SK-N-MC (cell line): ENCODE results near the gene NLRP6.
A peak's percentile ranks its signal among the peaks of the same experiment; 100 is the strongest.
"Not testable (repeated sequence)": the region's sequence is repeated elsewhere in the genome, so short reads cannot be mapped to it uniquely, and the experiment has no call there.

Experiments used
- DNase-seq: peaks from one replicate; pipeline ENCODE4 v3.0.0-alpha.2; 2011; ENCODE audit warnings: low read depth, low spot score
- H3K27ac ChIP-seq: fragments of 200-600 bp; sonication (generic); 2 replicates; pipeline ENCODE4 v1.5.1; 2016; ENCODE audit warnings: mixed run types
- H3K36me3 ChIP-seq: fragments of 200-600 bp; sonication (generic); 2 replicates; pipeline ENCODE4 v1.6.1; 2017; ENCODE audit warnings: antibody characterized with exemption, low read length, mixed read lengths; ENCODE audit not compliant: insufficient read depth
- H3K4me3 ChIP-seq: fragments of 200-600 bp; sonication (generic); 2 replicates; pipeline ENCODE4 v1.5.1; 2016
- H3K9ac ChIP-seq: fragments of 200-600 bp; sonication (generic); 2 replicates; pipeline ENCODE4 v1.8.0; 2017; ENCODE audit warnings: mixed run types, mixed read lengths; ENCODE audit not compliant: insufficient read length
- H3K9me3 ChIP-seq: fragments of 200-600 bp; sonication (generic); 2 replicates; pipeline ENCODE4 v1.6.1; 2017; ENCODE audit warnings: low read depth, mild to moderate bottlenecking, antibody characterized with exemption, low read length, moderate library complexity, mixed read lengths
- EZH2 ChIP-seq: fragments of 200-600 bp; sonication (generic); IDR thresholded peaks from one replicate; pipeline ENCODE4 v1.6.1; 2017; ENCODE audit warnings: antibody characterized with exemption
- FOXP2 ChIP-seq: optimal IDR thresholded peaks from 2 replicates; pipeline ENCODE3; 2011; ENCODE audit warnings: mild to moderate bottlenecking, moderate library complexity; ENCODE audit not compliant: insufficient read depth; ENCODE audit errors: extremely low read length, control extremely low read depth
- POLR2AphosphoS5 ChIP-seq: IDR thresholded peaks from 2 replicates; pipeline ENCODE4 v1.6.1; 2012; ENCODE audit warnings: mild to moderate bottlenecking, low read depth, low read length, borderline replicate concordance

NLRP6 gene

GRCh38 chr11:313787-314553 is 35.8 kb downstream of the NLRP6 start, which contains the start of gene IFITM1:
Gene IFITM1 (plus strand): TSS chr11:314040. CDS start chr11:314171, 131 bp downstream.
- no peaks in the 10 kb centered on the region for H3K9me3 ChIP-seq
- no peaks in the 10 kb centered on the region for H3K36me3 ChIP-seq
- peak within 1 kb of the TSS; percentile 79 for H3K4me3 ChIP-seq
- peak within 1 kb of the TSS; percentile 94 for H3K27ac ChIP-seq
- H3K9ac ChIP-seq: peak within 1 kb of the TSS; percentile 52
- DNase-seq: peak; percentile 84
- TF ChIP-seq EZH2 (no peak), POLR2AphosphoS5 (peak; percentile 93), FOXP2 (peak; percentile 32)

GRCh38 chr11:314554-314875 is 36.3 kb downstream of the NLRP6 start:
- Histone ChIP-seq H3K9ac (peak overlapping the region; percentile 52), H3K4me3 (peak overlapping the region; percentile 79)
- not testable (repeated sequence) for DNase-seq, H3K36me3 ChIP-seq, H3K27ac ChIP-seq, H3K9me3 ChIP-seq

GRCh38 chr11:315051-315481 is 36.9 kb downstream of the NLRP6 start:
- no peak for DNase-seq
- TF ChIP-seq EZH2 (no peak), FOXP2 (no peak), POLR2AphosphoS5 (no peak)
- peak overlapping the region; percentile 48 for H3K4me3 ChIP-seq
- H3K27ac ChIP-seq: no peak overlapping the region
- no peaks in the 10 kb centered on the region for H3K36me3 ChIP-seq
- H3K9me3 ChIP-seq: no peaks in the 10 kb centered on the region
- H3K9ac ChIP-seq: no peak overlapping the region

DNA sequence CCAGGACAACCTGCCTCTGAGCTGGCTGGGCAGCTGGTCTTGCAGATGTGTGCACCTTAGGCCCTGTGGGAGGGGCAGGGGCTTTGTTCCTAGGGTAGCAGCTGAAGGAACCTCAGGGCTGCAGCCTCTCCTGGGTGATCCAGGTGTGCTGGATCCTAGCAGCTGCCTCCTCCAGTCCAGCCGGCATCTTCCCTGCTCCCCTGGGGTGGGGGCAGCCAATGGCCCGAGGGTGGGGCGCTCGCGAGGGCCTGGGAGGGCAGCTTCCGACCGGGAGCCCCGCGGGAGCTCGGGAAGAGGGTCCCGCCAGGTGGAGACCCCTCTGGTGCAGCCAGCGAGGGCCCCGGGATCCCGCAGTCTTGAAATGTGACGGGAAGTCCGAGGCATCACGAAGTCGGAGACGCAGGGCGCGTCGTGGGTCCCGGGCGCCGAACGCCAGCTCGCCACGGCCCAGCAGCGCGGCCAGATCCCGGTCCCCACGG is 37.3 kb downstream of the NLRP6 start:
- Histone ChIP-seq H3K9me3 (no peaks in the 10 kb centered on the region), H3K27ac (no peak overlapping the region), H3K4me3 (peak overlapping the region; percentile 48; the same call in 1 of the 2 replicates), H3K9ac (no peak overlapping the region), H3K36me3 (no peaks in the 10 kb centered on the region)
- TF ChIP-seq FOXP2: no peak
- no peak for DNase-seq

DNA sequence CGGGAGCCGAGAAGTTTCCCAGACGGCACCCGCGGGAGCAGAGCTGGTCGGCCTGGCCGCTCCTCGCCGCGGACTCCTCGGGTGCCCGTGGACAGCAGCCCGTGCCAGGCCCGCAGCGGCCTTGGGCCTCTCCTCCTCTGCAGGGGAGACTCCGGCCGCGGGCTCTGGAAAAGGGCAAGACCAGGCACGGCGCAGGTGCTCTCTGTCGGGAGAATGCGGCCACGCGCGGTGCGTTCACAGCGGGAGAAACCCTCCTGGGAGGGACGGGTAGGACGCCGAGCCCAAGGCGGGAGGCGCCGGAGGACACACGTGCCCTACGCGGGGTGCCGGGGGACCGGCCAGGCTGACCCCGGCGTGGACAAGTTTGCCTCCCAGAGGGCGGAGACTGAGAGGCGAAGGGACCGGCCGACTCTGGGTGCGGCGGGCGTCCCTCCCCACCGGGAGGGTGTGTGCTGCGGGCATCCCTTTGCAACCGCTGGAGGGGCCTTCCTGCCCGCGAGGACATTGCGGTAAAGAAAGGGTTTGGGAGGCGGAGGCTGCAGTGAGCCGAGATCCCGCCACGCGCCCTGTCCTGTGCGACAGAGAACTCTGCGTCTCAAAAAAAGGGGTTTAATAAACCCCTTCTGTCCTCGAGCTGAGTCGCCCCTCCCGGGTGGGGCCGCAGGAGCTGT is 38.0 kb downstream of the NLRP6 start:
- Histone ChIP-seq H3K4me3 (no peak overlapping the region), H3K9me3 (no peaks in the 10 kb centered on the region), H3K36me3 (no peaks in the 10 kb centered on the region), H3K27ac (no peak overlapping the region), H3K9ac (no peak overlapping the region)
- TF ChIP-seq FOXP2 (no peak), POLR2AphosphoS5 (no peak), EZH2 (no peak)
- DNase-seq: no peak

- H3K27ac ChIP-seq: peak overlapping the region; percentile 67; the same call in 1 of the 2 replicates
- no peak for DNase-seq
- TF ChIP-seq EZH2: no peak
- no peak for TF ChIP-seq POLR2AphosphoS5
- TF ChIP-seq FOXP2: no peak
- H3K36me3 ChIP-seq: no peaks in the 10 kb centered on the region
- H3K4me3 ChIP-seq: no peak overlapping the region
- no peak overlapping the region for H3K9ac ChIP-seq
- H3K9me3 ChIP-seq: no peaks in the 10 kb centered on the region
Observed at GRCh38 chr11:316891-317301, 38.7 kb downstream of the NLRP6 start.

DNA sequence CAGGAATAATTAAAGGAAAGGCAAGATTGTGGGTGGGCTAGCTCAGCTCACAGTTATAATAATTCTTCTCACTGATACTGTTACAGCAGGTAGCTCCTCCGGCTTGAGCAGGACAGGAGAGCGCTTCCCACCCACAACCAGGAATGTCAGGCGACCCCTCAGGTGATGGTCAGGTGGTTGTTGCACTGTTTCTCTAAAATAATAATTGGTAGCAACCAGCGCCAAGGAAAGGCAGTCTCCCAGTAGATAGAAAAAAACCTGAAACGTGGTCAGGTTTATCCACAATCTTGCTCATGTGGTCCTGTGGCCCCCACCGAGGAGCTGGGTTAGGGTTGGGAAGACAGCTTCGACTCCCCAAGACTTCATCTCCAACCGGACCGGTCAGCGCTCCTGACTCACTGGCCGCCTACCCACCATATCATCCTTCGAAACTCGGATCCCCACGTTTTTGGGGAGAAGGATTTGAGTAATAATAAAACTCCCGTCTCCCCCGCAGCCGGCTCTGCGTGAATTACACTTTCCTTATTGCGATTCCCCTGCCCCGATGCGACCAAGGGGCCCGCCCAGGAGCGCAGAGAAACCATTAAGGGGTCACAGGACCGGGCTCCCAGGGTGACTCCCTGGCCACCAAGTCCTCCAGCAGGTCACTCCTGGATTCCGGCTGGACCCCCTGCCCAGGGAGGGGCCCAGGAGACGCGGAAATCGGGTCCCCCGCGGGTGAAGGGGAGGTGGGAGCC is 39.6 kb downstream of the NLRP6 start:
- not testable (repeated sequence) for H3K9me3 ChIP-seq, H3K36me3 ChIP-seq, DNase-seq, H3K4me3 ChIP-seq, H3K9ac ChIP-seq
- peak overlapping the region; percentile 67 for H3K27ac ChIP-seq

GRCh38 chr11:318405-319120 is 40.4 kb downstream of the NLRP6 start:
- peak overlapping the region; percentile 92 for H3K4me3 ChIP-seq
- not testable (repeated sequence) for H3K9ac ChIP-seq, H3K9me3 ChIP-seq

DNA sequence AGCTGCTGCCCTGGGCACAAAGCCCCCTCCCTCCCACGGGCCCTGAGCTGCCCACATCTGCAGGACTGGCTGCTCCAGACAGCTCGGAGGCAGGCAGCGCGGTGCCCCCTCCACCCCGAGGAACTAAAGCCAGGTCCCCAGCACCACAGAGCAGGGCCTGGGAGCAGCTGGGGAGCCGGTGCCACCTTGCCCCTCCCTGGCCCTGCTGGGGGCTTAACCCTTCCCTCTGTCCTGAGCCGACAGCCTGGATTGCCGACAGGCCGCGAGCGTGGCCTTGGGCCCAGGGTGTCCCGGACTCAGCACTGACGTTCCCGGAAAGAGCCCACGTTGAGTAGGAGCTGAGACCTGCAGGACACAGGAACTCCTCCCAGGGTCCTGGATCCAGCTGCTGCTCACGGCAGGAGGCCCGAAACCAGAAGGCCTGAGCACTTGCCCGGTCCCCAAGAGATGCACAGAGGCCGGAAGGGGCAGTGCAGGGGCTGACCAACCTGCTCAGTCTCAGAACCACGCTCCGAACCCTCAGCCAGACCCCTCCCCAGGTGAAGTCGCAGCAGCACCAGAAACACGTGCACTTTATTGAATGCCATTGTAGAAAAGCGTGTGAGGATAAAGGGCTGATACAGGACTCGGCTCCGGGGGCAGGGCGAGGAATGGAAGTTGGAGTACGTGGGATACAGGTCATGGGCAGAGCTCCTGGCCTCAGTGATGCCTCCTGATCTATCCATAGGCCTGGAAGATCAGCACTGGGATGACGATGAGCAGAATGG is 41.1 kb downstream of the NLRP6 start:
- H3K9me3 ChIP-seq, H3K36me3 ChIP-seq, DNase-seq, H3K9ac ChIP-seq, H3K27ac ChIP-seq: not testable (repeated sequence)
- peak overlapping the region; percentile 92 for H3K4me3 ChIP-seq

More at GRCh38 chr11:318405-319120, 40.4 kb downstream of the NLRP6 start:
- not testable (repeated sequence) for H3K27ac ChIP-seq, DNase-seq, H3K36me3 ChIP-seq
